SK-N-SH (cell line): ENCODE measurements around the gene KDM4C. TPM values are rescaled to one million over a fixed set of nuclear protein-coding genes. Genes with fewer than 3 reads are reported as not detected.

Experiments
- CTCF ChIA-PET: fragments of 300-600, 350-600 bp; formaldehyde crosslinking; extraction: SDS; loops from one replicate; lab custom pipeline; 2021; lab: Yijun Ruan, JAX
- POLR2A ChIA-PET: fragments of 350-600 bp; sonication (Branson Sonifier 250); formaldehyde crosslinking; extraction: SDS; loops from one replicate; lab custom pipeline; 2020; ENCODE audit warnings: antibody characterized with exemption, inconsistent platforms; lab: Yijun Ruan, JAX
- DNase-seq: peaks from one replicate; pipeline ENCODE4 v3.0.0; 2012
- H2AFZ ChIP-seq: fragments of 200-600 bp; sonication (generic); 2 replicates; pipeline ENCODE4 v1.8.1; 2016; ENCODE audit warnings: antibody characterized with exemption, mild to moderate bottlenecking, low read depth
- H3F3A ChIP-seq: fragments of 200-600 bp; sonication (generic); replicated peaks from 2 replicates; pipeline ENCODE3; 2016; ENCODE audit warnings: antibody characterized with exemption, mild to moderate bottlenecking; ENCODE audit not compliant: insufficient read depth
- H3K27ac ChIP-seq, 2 experiments: fragments of 200-500 bp in 1 of 2; fragments of 200-600 bp in 1 of 2; sonication (Bioruptor generic) in 1 of 2; sonication (generic), shearing (Covaris generic) in 1 of 2; 2 replicates each; pipeline versions ENCODE4 v1.5.1 to v1.6.1; 2014 to 2016; ENCODE audit warnings: low read depth in 2 of 2, inconsistent platforms in 1 of 2, low read length in 1 of 2, mild to moderate bottlenecking in 1 of 2, mixed read lengths in 1 of 2
- H3K27me3 ChIP-seq: fragments of 200-600 bp; sonication (generic), shearing (Covaris generic); 2 replicates; pipeline ENCODE4 v1.6.1; 2016; ENCODE audit warnings: mixed run types; ENCODE audit not compliant: insufficient read depth
- H3K36me3 ChIP-seq, 2 experiments: fragments of 200-500 bp in 1 of 2; fragments of 200-600 bp in 1 of 2; sonication (Bioruptor generic) in 1 of 2; sonication (generic) in 1 of 2; replicated peaks in 1 of 2; 2 replicates each; pipeline versions ENCODE3 to v1.5.1; 2014 to 2016; ENCODE audit warnings: low read length in 1 of 2, mild to moderate bottlenecking in 1 of 2; ENCODE audit not compliant: insufficient read depth in 2 of 2, control insufficient read depth in 1 of 2
- H3K4me1 ChIP-seq, 2 experiments: fragments of 200-500 bp in 1 of 2; fragments of 200-600 bp in 1 of 2; sonication (Bioruptor generic) in 1 of 2; sonication (generic), shearing (Covaris generic) in 1 of 2; 2 replicates each; pipeline versions ENCODE4 v1.5.1 to v1.6.1; 2014 to 2016; ENCODE audit warnings: low read depth in 1 of 2, low read length in 1 of 2, mixed run types in 1 of 2; ENCODE audit not compliant: insufficient read depth in 2 of 2, control insufficient read depth in 1 of 2
- H3K4me2 ChIP-seq: fragments of 200-600 bp; sonication (generic), shearing (Covaris generic); 2 replicates; pipeline ENCODE4 v1.6.1; 2017; ENCODE audit warnings: mixed run types
- H3K4me3 ChIP-seq, 2 experiments: fragments of 200-500 bp in 1 of 2; fragments of 200-600 bp in 1 of 2; sonication (Bioruptor generic) in 1 of 2; sonication (generic), shearing (Covaris generic) in 1 of 2; 2 replicates each; pipeline versions ENCODE4 v1.5.1 to v1.8.1; 2014 to 2016; ENCODE audit warnings: low read depth in 2 of 2, inconsistent platforms in 1 of 2, low read length in 1 of 2, mild to moderate bottlenecking in 1 of 2, mixed read lengths in 1 of 2, moderate library complexity in 1 of 2
- H3K79me2 ChIP-seq: fragments of 200-600 bp; sonication (generic); 2 replicates; pipeline ENCODE4 v1.8.1; 2017; ENCODE audit warnings: mild to moderate bottlenecking; ENCODE audit not compliant: insufficient read depth
- H3K9ac ChIP-seq: fragments of 200-600 bp; sonication (generic); 2 replicates; pipeline ENCODE4 v1.6.1; 2017; ENCODE audit warnings: mixed run types
- H3K9me2 ChIP-seq: fragments of 200-600 bp; sonication (generic); 2 replicates; pipeline ENCODE4 v1.6.1; 2017; ENCODE audit warnings: mixed run types
- H3K9me3 ChIP-seq: fragments of 200-600 bp; sonication (generic); 2 replicates; pipeline ENCODE4 v1.6.1; 2017; ENCODE audit warnings: mixed run types, mild to moderate bottlenecking, moderate library complexity
- H4K20me1 ChIP-seq: fragments of 200-600 bp; sonication (generic); 2 replicates; pipeline ENCODE4 v1.6.1; 2017; ENCODE audit warnings: mild to moderate bottlenecking, mixed run types; ENCODE audit not compliant: insufficient read depth
- EZH2phosphoT487 ChIP-seq: fragments of 200-600 bp; sonication (generic); IDR thresholded peaks from 2 replicates; pipeline ENCODE4 v1.6.1; 2017; ENCODE audit warnings: low read depth, mixed run types, mild to moderate bottlenecking, antibody characterized with exemption, moderate library complexity, borderline replicate concordance
- FOSL2 ChIP-seq: IDR thresholded peaks from 2 replicates; pipeline ENCODE4 v1.4.0; 2012; ENCODE audit warnings: low read depth, mild to moderate bottlenecking, moderate library complexity, borderline replicate concordance
- FOXJ3 ChIP-seq: sonication (generic); formaldehyde crosslinking; IDR thresholded peaks from 2 replicates; pipeline ENCODE4 v1.5.1; 2020; ENCODE audit warnings: mild to moderate bottlenecking, missing genetic modification reagents
- FOXM1 ChIP-seq: IDR thresholded peaks from 2 replicates; pipeline ENCODE4 v1.4.0; 2012; ENCODE audit warnings: low read depth, mild to moderate bottlenecking
- GATA2 ChIP-seq: sonication (generic); formaldehyde crosslinking; IDR thresholded peaks from 2 replicates; pipeline ENCODE4 v1.5.0; 2020; ENCODE audit warnings: mild to moderate bottlenecking, missing genetic modification reagents
- IRF3 ChIP-seq: fragments of 150-350 bp; IDR thresholded peaks from 2 replicates; pipeline ENCODE4 v1.6.1; 2016; ENCODE audit warnings: mild to moderate bottlenecking, low read depth, low read length
- JUND ChIP-seq: IDR thresholded peaks from 2 replicates; pipeline ENCODE4 v1.4.0; 2012
- MAX ChIP-seq: IDR thresholded peaks from 2 replicates; pipeline ENCODE4 v1.4.0; 2012; ENCODE audit warnings: low read depth
- POLR2AphosphoS5 ChIP-seq: IDR thresholded peaks from 2 replicates; pipeline ENCODE4 v1.6.1; 2012; ENCODE audit warnings: low read depth, low read length
- RCOR1 ChIP-seq: fragments of 150-350 bp; IDR thresholded peaks from 2 replicates; pipeline ENCODE4 v1.6.1; 2017; ENCODE audit warnings: antibody characterized with exemption, low read length
- REST ChIP-seq: IDR thresholded peaks from 2 replicates; pipeline ENCODE4 v1.6.1; 2012; ENCODE audit warnings: mild to moderate bottlenecking, low read depth, low read length, moderate library complexity
- SIN3A ChIP-seq: IDR thresholded peaks from 2 replicates; pipeline ENCODE4 v1.6.1; 2012; ENCODE audit warnings: low read depth, mild to moderate bottlenecking, low read length, moderate library complexity, borderline replicate concordance
- TEAD4 ChIP-seq: IDR thresholded peaks from 2 replicates; pipeline ENCODE4 v1.4.0; 2012; ENCODE audit warnings: mild to moderate bottlenecking, borderline replicate concordance; ENCODE audit not compliant: insufficient read depth
- USF2 ChIP-seq: fragments of 150-350 bp; IDR thresholded peaks from 2 replicates; pipeline ENCODE4 v1.6.1; 2017; ENCODE audit warnings: antibody characterized with exemption, low read length, low read depth, borderline replicate concordance
- YY1 ChIP-seq: IDR thresholded peaks from 2 replicates; pipeline ENCODE4 v1.4.0; 2012; ENCODE audit warnings: low read depth, mild to moderate bottlenecking
- WGBS: methylation state at CpG from one replicate; pipeline ENCODE4 v1.1.6; 2017; ENCODE audit warnings: low lambda C conversion rate; 5-methylcytosine and 5-hydroxymethylcytosine counted together
- polyA plus RNA-seq, 3 experiments: library from polyadenylated mRNA; depleted of rRNA; stranded (reverse); fragments of >200 nt; gene quantifications; 2 replicates each; pipeline ENCODE4 v1.2.3, GENCODE V29; 2012

The KDM4C gene
- polyA plus RNA-seq, 1 of the 3 experiments (the other 2 are of a cell fraction), result 9.4 TPM

GRCh38 chr9:7003861-7004260, 246.1 kb downstream of the KDM4C start:
- no peaks in the 10 kb centered on the region for H3K9me2 ChIP-seq
- TF ChIP-seq FOSL2, result no peak
- TF ChIP-seq JUND, result no peak
- no peak for TF ChIP-seq TEAD4
- no peak for TF ChIP-seq EZH2phosphoT487
- no peak for TF ChIP-seq MAX
- TF ChIP-seq POLR2AphosphoS5, result no peak
- no peak for TF ChIP-seq GATA2 (CRISPR knock-in tag)
- TF ChIP-seq SIN3A, result no peak
- TF ChIP-seq USF2, result no peak
- TF ChIP-seq REST, result no peak
- TF ChIP-seq YY1, result no peak
- TF ChIP-seq FOXM1, result no peak
- TF ChIP-seq RCOR1, result no peak
- TF ChIP-seq IRF3, result no peak
- no peak for TF ChIP-seq FOXJ3 (CRISPR knock-in tag)
- no peak for DNase-seq
- H3K36me3 ChIP-seq, result peaks cover 10 to 20% of the 10 kb centered on the region in 2 experiments
- H4K20me1 ChIP-seq, result no peaks in the 10 kb centered on the region
- no peaks in the 10 kb centered on the region for H3K27me3 ChIP-seq
- H3K27ac ChIP-seq, result no peak overlapping the region; a peak in 1 of 4 replicates
- H3K9ac ChIP-seq, result no peak overlapping the region
- 86% methylated on average over 2 of the region's 2 CpGs for WGBS
- no peak overlapping the region for H2AFZ ChIP-seq
- H3K79me2 ChIP-seq, result no peaks in the 10 kb centered on the region
- CTCF ChIA-PET, result interaction anchor here (1.6 kb wide), 1 partner anchor 32 kb away, joined by 3 read pairs; no protein-coding TSS in a partner anchor
- POLR2A ChIA-PET, result no interaction called here
- no peaks in the 10 kb centered on the region for H3F3A ChIP-seq
- no peak overlapping the region for H3K4me3 ChIP-seq
- peaks cover 0 to 6% of the 10 kb centered on the region in 2 experiments; a peak in 2 of 4 replicates for H3K4me1 ChIP-seq
- H3K4me2 ChIP-seq, result no peak overlapping the region
- H3K9me3 ChIP-seq, result no peaks in the 10 kb centered on the region
